Measurements from ENCODE around the gene PPM1G. TPM values are rescaled to one million over a fixed set of nuclear protein-coding genes. Genes with fewer than 3 reads are reported as not detected.
A peak's percentile ranks its signal among the peaks of the same experiment; 100 is the strongest.
"Not testable (repeated sequence)": the region's sequence is repeated elsewhere in the genome, so short reads cannot be mapped to it uniquely, and the experiment has no call there.

Gene PPM1G
- total RNA-seq, 2 experiments from 2014 or later, result 115 to 121 TPM

DNA sequence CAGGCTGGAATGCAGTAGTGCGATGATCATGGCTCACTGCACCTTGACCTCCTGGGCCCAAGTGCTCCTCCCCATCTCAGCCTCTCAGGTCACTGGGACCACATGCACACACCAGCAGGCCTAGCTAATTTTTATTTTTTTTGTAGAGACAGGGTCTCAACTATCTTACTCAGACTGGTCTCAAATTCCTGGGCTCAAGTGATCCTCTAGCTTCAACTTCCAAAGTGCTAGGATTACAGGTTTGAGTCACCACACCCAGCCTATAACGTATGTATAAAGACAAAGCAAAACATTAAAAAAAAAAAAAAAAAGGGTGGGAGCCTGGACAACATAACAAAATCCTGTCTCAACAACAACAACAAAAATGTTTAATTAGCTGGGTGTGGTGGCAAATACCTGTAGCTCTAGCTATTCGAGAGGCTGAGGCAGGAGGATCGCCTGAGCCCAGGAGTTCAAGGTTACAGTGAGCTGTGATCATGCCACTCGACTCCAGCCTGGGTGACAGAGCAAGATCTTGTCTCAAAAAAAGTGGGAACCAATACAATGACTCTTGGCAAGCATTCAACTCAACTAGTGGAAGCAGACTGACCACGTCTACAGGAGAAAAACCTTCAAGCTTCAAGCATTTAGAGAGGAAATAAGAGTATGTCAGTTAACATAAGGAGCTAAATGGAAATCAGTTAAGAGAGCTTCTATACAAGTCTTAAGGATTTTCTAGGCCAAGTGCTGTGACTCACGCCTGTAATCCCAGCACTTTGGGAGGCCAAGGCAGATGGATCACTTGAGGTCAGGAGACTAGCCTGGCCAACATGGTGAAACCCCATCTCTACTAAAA, 55.4 kb downstream of the PPM1G start:
- Mint-ChIP-seq H3K9me3 (ENCODE audit: low read depth) (no peaks in the 10 kb centered on the region), H3K27me3 (no peaks in the 10 kb centered on the region), H3K36me3 (ENCODE audit: low read depth) (peaks cover 26% of the 10 kb centered on the region), H3K4me1 (peaks cover 53% of the 10 kb centered on the region), H3K4me3 (peak overlapping the region; percentile 28), H3K27ac (peak overlapping the region; percentile 31)
- POLR2A ChIA-PET, result no interaction called here
- intact Hi-C loops (cut with DNase I, micrococcal nuclease), result no loop called here
- no peak for ATAC-seq
- no peak for DNase-seq
- CTCF ChIA-PET, result interaction anchor here (0.6 to 1.1 kb wide), 6 partner anchors 16 to 330 kb away, joined by 3 to 4 read pairs (median 4); partner anchors contain the start of genes ABHD1 and MPV17

DNA sequence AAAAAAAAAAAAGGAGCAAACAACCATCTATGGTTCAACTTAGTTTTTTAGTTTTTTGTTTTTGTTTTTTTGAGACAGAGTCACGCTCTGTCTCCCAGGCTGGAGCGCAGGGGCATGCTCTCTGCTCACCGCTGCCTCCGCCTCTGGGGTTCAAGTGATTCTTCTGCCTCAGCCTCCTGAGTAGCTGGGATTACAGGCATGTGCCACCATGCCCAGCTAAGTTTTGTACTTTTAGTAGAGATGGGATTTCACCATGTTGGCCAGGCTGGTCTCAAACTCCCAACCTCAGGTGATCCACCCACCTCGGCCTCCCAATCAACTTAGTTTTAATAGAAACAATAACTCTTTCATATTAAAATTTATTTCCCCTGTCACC, 56.0 kb downstream of the PPM1G start:
- H3K27me3 Mint-ChIP-seq; DNase-seq; POLR2A ChIA-PET; intact Hi-C loops (cut with DNase I, micrococcal nuclease); ATAC-seq; H3K9me3 Mint-ChIP-seq (ENCODE audit: low read depth); H3K27ac Mint-ChIP-seq; H3K4me3 Mint-ChIP-seq: not testable (repeated sequence)
- Mint-ChIP-seq H3K4me1 (peaks cover 50% of the 10 kb centered on the region), H3K36me3 (ENCODE audit: low read depth) (peaks cover 25% of the 10 kb centered on the region)
- CTCF ChIA-PET, result interaction anchor here (0.6 to 1.1 kb wide), 3 partner anchors 20 to 330 kb away, joined by 3 to 4 read pairs (median 3); partner anchors contain the start of gene ABHD1

DNA sequence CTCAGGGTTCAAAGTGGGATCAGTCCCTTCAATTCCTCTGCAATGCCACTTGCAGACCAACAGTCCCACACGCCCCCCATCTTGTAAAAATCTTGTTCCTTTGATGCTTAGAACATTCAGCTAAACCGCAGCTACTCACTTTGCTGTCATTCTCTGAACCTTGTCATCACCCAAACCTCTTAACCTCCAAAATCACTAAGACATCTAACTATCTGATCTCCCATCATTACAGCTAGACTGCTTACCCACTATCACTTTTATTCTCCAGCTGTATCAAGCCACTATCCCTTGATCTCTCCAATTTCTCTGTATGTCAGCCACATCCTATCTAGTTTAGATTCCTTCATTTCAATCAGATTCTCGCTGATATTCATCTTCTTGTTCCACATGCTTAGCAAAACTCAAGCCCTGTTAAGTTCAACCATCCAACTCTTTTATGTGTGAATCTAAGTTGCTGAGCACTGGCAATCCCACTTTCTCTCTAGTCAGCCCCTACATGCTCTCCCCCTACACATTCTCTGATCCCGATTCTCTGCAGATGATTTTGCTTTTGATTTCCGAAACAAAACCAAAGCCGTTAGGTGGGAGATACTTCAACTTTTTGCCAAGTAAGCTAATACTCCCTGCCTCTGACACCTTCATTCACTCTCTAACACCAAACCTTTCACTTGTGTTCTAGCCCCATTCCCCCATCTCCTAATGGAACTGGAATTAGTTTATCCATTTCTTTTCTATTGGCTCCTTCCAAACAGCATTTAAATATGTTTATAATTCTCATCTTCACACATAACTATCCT, 57.4 kb downstream of the PPM1G start:
- intact Hi-C loops (cut with DNase I, micrococcal nuclease), result no loop called here
- H3K4me3 Mint-ChIP-seq, result peak overlapping the region; percentile 13
- CTCF ChIA-PET, result interaction anchor here (0.6 to 1.2 kb wide), 10 partner anchors 12 to 301 kb away, joined by 3 to 4 read pairs (median 3); no protein-coding TSS in a partner anchor
- ATAC-seq (peak; percentile 24), DNase-seq (peak; percentile 19)
- POLR2A ChIA-PET, result interaction anchor here (1.0 kb wide), 1 partner anchor 28 kb away, joined by 3 read pairs; no protein-coding TSS in a partner anchor
- H3K27ac Mint-ChIP-seq, result peak overlapping the region; percentile 51
- peaks cover 20% of the 10 kb centered on the region for H3K36me3 Mint-ChIP-seq (ENCODE audit: low read depth)
- peaks cover 44% of the 10 kb centered on the region for H3K4me1 Mint-ChIP-seq
- no peaks in the 10 kb centered on the region for H3K9me3 Mint-ChIP-seq (ENCODE audit: low read depth)
- no peaks in the 10 kb centered on the region for H3K27me3 Mint-ChIP-seq

DNA sequence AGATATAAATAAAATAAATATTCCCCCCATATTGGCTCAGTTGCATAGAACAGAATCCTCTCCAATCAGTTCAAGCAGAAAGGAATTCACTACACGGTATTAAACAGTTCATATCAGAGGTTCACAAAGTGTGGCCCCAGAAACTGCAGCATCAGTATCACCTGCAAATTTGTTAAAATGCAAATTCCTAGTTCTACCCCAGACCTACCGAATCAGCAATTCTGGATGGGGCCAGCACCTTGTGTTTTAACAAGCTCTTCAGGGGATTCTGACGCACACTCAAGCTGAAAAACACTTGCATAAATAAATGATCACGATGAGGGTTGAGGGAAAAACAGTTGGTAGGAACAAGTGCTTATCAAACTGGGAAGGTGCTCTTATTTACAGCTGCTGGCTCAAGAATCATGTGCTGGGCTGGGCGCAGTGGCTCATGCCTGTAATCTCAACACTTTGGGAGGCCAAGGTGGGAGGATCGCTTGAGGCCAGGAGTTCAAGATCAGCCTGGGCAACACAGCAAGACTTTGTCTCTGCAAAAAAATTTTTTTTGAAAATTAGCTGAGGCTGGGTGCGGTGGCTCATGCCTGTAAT, 59.2 kb downstream of the PPM1G start:
- H3K9me3 Mint-ChIP-seq (ENCODE audit: low read depth), result no peaks in the 10 kb centered on the region
- no peaks in the 10 kb centered on the region for H3K27me3 Mint-ChIP-seq
- peaks cover 16% of the 10 kb centered on the region for H3K36me3 Mint-ChIP-seq (ENCODE audit: low read depth)
- ATAC-seq (no peak), DNase-seq (no peak)
- no peak overlapping the region for H3K4me3 Mint-ChIP-seq
- ChIA-PET CTCF (interaction anchor here (0.6 to 1.1 kb wide), 3 partner anchors 27 to 288 kb away, joined by 3 read pairs; partner anchors contain the start of gene MPV17), POLR2A (no interaction called here)
- peaks cover 40% of the 10 kb centered on the region for H3K4me1 Mint-ChIP-seq
- intact Hi-C loops (cut with DNase I, micrococcal nuclease), result no loop called here
- no peak overlapping the region for H3K27ac Mint-ChIP-seq

DNA sequence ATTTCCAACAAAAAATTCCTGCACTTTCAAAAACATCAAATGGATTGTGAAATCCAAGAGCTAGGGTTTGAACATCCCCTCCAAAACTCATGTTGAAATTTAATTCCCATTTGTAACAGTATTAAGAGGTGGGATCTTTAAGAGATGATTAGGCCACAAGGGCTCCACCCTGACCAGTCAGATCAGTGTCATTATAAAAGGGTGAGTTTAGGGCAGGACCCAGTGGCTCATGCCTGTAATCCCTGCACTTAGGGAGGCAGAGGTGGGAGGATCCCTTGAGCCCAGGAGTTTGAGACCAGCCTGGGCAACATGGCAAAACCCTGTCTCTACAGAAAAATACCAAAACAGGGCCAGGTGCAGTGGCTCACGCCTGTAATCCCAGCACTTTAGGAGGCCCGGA, 61.8 kb downstream of the PPM1G start:
- POLR2A ChIA-PET, result no interaction called here
- Mint-ChIP-seq H3K4me1 (peaks cover 22% of the 10 kb centered on the region), H3K9me3 (ENCODE audit: low read depth) (no peaks in the 10 kb centered on the region), H3K27ac (no peak overlapping the region), H3K4me3 (no peak overlapping the region), H3K27me3 (no peaks in the 10 kb centered on the region), H3K36me3 (ENCODE audit: low read depth) (peaks cover 23% of the 10 kb centered on the region)
- intact Hi-C loops (cut with DNase I, micrococcal nuclease), result no loop called here
- DNase-seq, result no peak
- ATAC-seq, result no peak
- CTCF ChIA-PET, result no interaction called here

DNA sequence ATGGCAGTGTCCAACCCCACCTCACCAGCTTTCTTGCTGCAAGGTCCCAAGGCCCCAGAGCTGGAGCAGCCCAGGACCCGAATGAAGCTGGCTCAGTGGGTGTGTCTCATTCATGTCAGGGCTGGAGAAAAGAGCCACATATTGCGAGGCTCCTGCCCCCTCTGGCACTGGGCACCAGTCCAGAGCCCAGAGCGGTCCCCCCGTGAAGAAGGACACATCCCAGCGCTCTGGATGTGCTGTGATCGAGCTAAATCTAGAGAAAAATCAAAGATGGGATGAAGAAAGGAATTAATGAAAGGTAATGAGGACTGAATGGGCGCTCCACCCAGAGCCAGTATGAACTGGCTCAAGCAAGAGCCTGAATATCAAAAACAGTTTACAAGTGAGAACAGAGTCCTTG, 73.2 kb downstream of the PPM1G start:
- Mint-ChIP-seq H3K9me3 (ENCODE audit: low read depth) (no peaks in the 10 kb centered on the region), H3K4me3 (no peak overlapping the region), H3K27ac (no peak overlapping the region), H3K4me1 (no peaks in the 10 kb centered on the region), H3K27me3 (no peaks in the 10 kb centered on the region), H3K36me3 (ENCODE audit: low read depth) (peaks cover 39% of the 10 kb centered on the region)
- ATAC-seq (no peak), DNase-seq (no peak)
- ChIA-PET CTCF (interaction anchor here (0.6 to 0.9 kb wide), 2 partner anchors 149 to 611 kb away, joined by 3 read pairs; no protein-coding TSS in a partner anchor), POLR2A (no interaction called here)
- intact Hi-C loops (cut with DNase I, micrococcal nuclease), result no loop called here

DNA sequence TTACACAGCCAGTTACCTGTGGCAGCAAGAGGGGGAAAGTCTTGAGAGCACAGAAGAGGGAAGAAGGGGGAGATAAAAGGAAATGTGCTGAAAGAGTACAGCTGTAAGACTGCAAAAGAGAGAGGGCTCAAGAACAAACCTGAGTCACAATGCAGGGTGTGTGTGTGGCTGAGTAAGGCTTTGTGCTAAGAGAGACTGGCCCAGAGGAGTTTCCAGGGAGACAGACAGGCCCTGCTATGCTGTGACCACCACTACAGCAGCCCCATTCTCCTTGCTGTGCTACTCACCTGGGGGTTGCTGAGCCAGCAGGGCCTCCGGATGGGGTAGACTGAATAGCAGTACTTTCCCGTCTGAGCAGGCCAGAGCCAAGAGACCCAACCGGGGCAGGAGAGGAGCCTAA, 74.1 kb downstream of the PPM1G start:
- CTCF ChIA-PET, result no interaction called here
- ATAC-seq (no peak), DNase-seq (no peak)
- intact Hi-C loops (cut with DNase I, micrococcal nuclease), result no loop called here
- peaks cover 37% of the 10 kb centered on the region for H3K36me3 Mint-ChIP-seq (ENCODE audit: low read depth)
- POLR2A ChIA-PET, result interaction anchor here (0.5 kb wide), 1 partner anchor 56 kb away, joined by 4 read pairs; no protein-coding TSS in a partner anchor
- H3K4me3 Mint-ChIP-seq, result no peak overlapping the region
- H3K4me1 Mint-ChIP-seq, result no peaks in the 10 kb centered on the region
- H3K27me3 Mint-ChIP-seq, result no peaks in the 10 kb centered on the region
- peak overlapping the region; percentile 17 for H3K27ac Mint-ChIP-seq
- no peaks in the 10 kb centered on the region for H3K9me3 Mint-ChIP-seq (ENCODE audit: low read depth)

Other genes starting within 250 kb of the PPM1G start
- 10 to 100 TPM; 69.9 to 83.4 TPM for gene ATRAID, start 197.6 kb downstream of the PPM1G start, total RNA-seq
- gene SLC5A6, start 197.3 kb downstream of the PPM1G start, total RNA-seq, result 10 to 100 TPM; 27.3 to 34.9 TPM
- gene CAD, start 192.2 kb downstream of the PPM1G start, total RNA-seq, result 100 to 1,000 TPM; 107 to 147 TPM
- under 1 TPM; 0.53 to 0.86 TPM for gene SLC30A3, start 146.5 kb downstream of the PPM1G start, total RNA-seq
- gene DNAJC5G, start 134.2 kb downstream of the PPM1G start, total RNA-seq, result not detected
- gene TRIM54, start 127.2 kb downstream of the PPM1G start, total RNA-seq, result under 1 TPM; 0.09 to 0.11 TPM
- gene UCN, start 101.1 kb downstream of the PPM1G start, total RNA-seq, result 1 to 10 TPM; 1.4 to 1.5 TPM
- gene MPV17, start 86.5 kb downstream of the PPM1G start, total RNA-seq, result 100 to 1,000 TPM in 1 of 2 experiments, 10 to 100 TPM in 1; 93.4 to 103 TPM
- gene GTF3C2, start 52.8 kb downstream of the PPM1G start, total RNA-seq, result 10 to 100 TPM; 60.3 to 70.2 TPM
- gene EIF2B4, start 39.3 kb downstream of the PPM1G start, total RNA-seq, result 10 to 100 TPM; 31.0 to 39.2 TPM
- gene SNX17, start 39.0 kb downstream of the PPM1G start, total RNA-seq, result 10 to 100 TPM; 63.9 to 82.1 TPM
- 10 to 100 TPM in 1 of 2 experiments, 1 to 10 TPM in 1; 7.7 to 10.5 TPM for gene ZNF513, start 28.9 kb downstream of the PPM1G start, total RNA-seq
- gene NRBP1, start 19.0 kb upstream of the PPM1G start, total RNA-seq, result 10 to 100 TPM; 74.3 to 74.4 TPM
- gene KRTCAP3, start 32.8 kb upstream of the PPM1G start, total RNA-seq, result 1 to 10 TPM; 4.7 to 5.9 TPM
- gene IFT172, start 80.2 kb upstream of the PPM1G start, total RNA-seq, result 1 to 10 TPM; 8.7 TPM
- not detected for gene FNDC4, start 85.6 kb upstream of the PPM1G start, total RNA-seq
- not detected for gene GCKR, start 87.2 kb upstream of the PPM1G start, total RNA-seq
- gene ZNF512, start 173.5 kb upstream of the PPM1G start, total RNA-seq, result 10 to 100 TPM; 31.8 to 34.5 TPM
- under 1 TPM; 0.11 to 0.44 TPM for gene CCDC121, start 219.4 kb upstream of the PPM1G start, total RNA-seq
- 10 to 100 TPM; 45.6 to 63.9 TPM for gene GPN1, start 219.5 kb upstream of the PPM1G start, total RNA-seq

All from activated CD4-positive, alpha-beta T cell treated with anti-CD3 and anti-CD28 coated beads for 36 hours (primary cell).